ENCODE measurements around the gene BEST2. TPM values are rescaled to one million over a fixed set of nuclear protein-coding genes. Genes with fewer than 3 reads are reported as not detected.

The BEST2 gene
- polyA plus RNA-seq, 3 donors from 2014 or later, result not detected

Other genes starting within 250 kb of the BEST2 start
- gene ZNF564, start 200.3 kb upstream of the BEST2 start, polyA plus RNA-seq, result 10 to 100 TPM; 14.0 to 22.6 (median 16.2) TPM
- 1 to 10 TPM; 3.1 to 8.2 (median 3.5) TPM for gene ZNF490, start 141.0 kb upstream of the BEST2 start, polyA plus RNA-seq
- gene ZNF791, start 140.9 kb upstream of the BEST2 start, polyA plus RNA-seq, result 10 to 100 TPM; 10.9 to 21.3 (median 12.9) TPM
- 10 to 100 TPM; 25.3 to 44.4 (median 27.2) TPM for gene MAN2B1, start 85.0 kb upstream of the BEST2 start, polyA plus RNA-seq
- gene WDR83, start 85.0 kb upstream of the BEST2 start, polyA plus RNA-seq, result 10 to 100 TPM; 19.9 to 30.1 (median 23.2) TPM
- gene DHPS, start 69.9 kb upstream of the BEST2 start, polyA plus RNA-seq, result 10 to 100 TPM; 70.8 to 76.0 (median 74.4) TPM
- not detected for gene GNG14, start 63.8 kb upstream of the BEST2 start, polyA plus RNA-seq
- 1 to 10 TPM; 6.4 to 8.2 (median 8.0) TPM for gene FBXW9, start 55.2 kb upstream of the BEST2 start, polyA plus RNA-seq
- gene TNPO2, start 27.9 kb upstream of the BEST2 start, polyA plus RNA-seq, result 1 to 10 TPM in 1 of 3 donors, under 1 TPM in 2; 0.46 to 4.0 (median 0.98) TPM
- 100 to 1,000 TPM; 183 to 301 (median 283) TPM for gene TRIR, start 17.1 kb upstream of the BEST2 start, polyA plus RNA-seq
- 100 to 1,000 TPM in 2 of 3 donors, 10 to 100 TPM in 1; 93.5 to 182 (median 124) TPM for gene GET3, start 14.3 kb upstream of the BEST2 start, polyA plus RNA-seq
- 1 to 10 TPM in 2 of 3 donors, not detected in 1; 2.1 to 2.5 TPM for gene HOOK2, start 23.8 kb downstream of the BEST2 start, polyA plus RNA-seq
- gene JUNB, start 39.7 kb downstream of the BEST2 start, polyA plus RNA-seq, result 100 to 1,000 TPM; 620 to 796 (median 697) TPM
- 100 to 1,000 TPM; 157 to 165 (median 159) TPM for gene PRDX2, start 50.0 kb downstream of the BEST2 start, polyA plus RNA-seq
- gene THSD8, start 50.3 kb downstream of the BEST2 start, polyA plus RNA-seq, result 10 to 100 TPM in 1 of 3 donors, 1 to 10 TPM in 2; 3.0 to 11.0 (median 4.5) TPM
- gene RNASEH2A, start 54.8 kb downstream of the BEST2 start, polyA plus RNA-seq, result 10 to 100 TPM; 27.7 to 45.4 (median 37.5) TPM
- not detected for gene RTBDN, start 82.8 kb downstream of the BEST2 start, polyA plus RNA-seq
- gene MAST1, start 86.7 kb downstream of the BEST2 start, polyA plus RNA-seq, result under 1 TPM in 2 of 3 donors, not detected in 1; 0.28 TPM
- gene DNASE2, start 129.7 kb downstream of the BEST2 start, polyA plus RNA-seq, result 100 to 1,000 TPM in 1 of 3 donors, 10 to 100 TPM in 2; 72.6 to 108 (median 83.5) TPM
- gene KLF1, start 135.4 kb downstream of the BEST2 start, polyA plus RNA-seq, result 1 to 10 TPM in 1 of 3 donors, under 1 TPM in 2; 0.15 to 1.8 (median 0.20) TPM
- gene GCDH, start 139.4 kb downstream of the BEST2 start, polyA plus RNA-seq, result 10 to 100 TPM; 17.0 to 21.6 (median 18.4) TPM
- under 1 TPM in 1 of 3 donors, not detected in 2; 0.20 TPM for gene SYCE2, start 167.5 kb downstream of the BEST2 start, polyA plus RNA-seq
- 10 to 100 TPM; 57.2 to 82.0 (median 71.1) TPM for gene FARSA, start 181.9 kb downstream of the BEST2 start, polyA plus RNA-seq
- gene CALR, start 186.8 kb downstream of the BEST2 start, polyA plus RNA-seq, result 100 to 1,000 TPM; 125 to 301 (median 238) TPM
- gene RAD23A, start 194.1 kb downstream of the BEST2 start, polyA plus RNA-seq, result 100 to 1,000 TPM in 1 of 3 donors, 10 to 100 TPM in 2; 68.9 to 121 (median 69.4) TPM
- gene GADD45GIP1, start 205.4 kb downstream of the BEST2 start, polyA plus RNA-seq, result 10 to 100 TPM; 37.4 to 69.1 (median 56.8) TPM
- gene DAND5, start 217.8 kb downstream of the BEST2 start, polyA plus RNA-seq, result not detected
- under 1 TPM in 1 of 3 donors, not detected in 2; 0.49 TPM for gene NFIX, start 243.7 kb downstream of the BEST2 start, polyA plus RNA-seq

Measured in immature natural killer cell (primary cell).